GM19351 (cell line): ENCODE results near the gene MRPS5.
"Not testable (repeated sequence)": the region's sequence is repeated elsewhere in the genome, so short reads cannot be mapped to it uniquely, and the experiment has no call there.

Experiments used
- ATAC-seq: cut with Tn5 transposase; IDR thresholded peaks from one replicate; pipeline ENCODE4 v1.9.1; 2021; ENCODE audit warnings: mild to moderate bottlenecking, moderate library complexity; ENCODE audit not compliant: unreplicated experiment

MRPS5 gene

DNA sequence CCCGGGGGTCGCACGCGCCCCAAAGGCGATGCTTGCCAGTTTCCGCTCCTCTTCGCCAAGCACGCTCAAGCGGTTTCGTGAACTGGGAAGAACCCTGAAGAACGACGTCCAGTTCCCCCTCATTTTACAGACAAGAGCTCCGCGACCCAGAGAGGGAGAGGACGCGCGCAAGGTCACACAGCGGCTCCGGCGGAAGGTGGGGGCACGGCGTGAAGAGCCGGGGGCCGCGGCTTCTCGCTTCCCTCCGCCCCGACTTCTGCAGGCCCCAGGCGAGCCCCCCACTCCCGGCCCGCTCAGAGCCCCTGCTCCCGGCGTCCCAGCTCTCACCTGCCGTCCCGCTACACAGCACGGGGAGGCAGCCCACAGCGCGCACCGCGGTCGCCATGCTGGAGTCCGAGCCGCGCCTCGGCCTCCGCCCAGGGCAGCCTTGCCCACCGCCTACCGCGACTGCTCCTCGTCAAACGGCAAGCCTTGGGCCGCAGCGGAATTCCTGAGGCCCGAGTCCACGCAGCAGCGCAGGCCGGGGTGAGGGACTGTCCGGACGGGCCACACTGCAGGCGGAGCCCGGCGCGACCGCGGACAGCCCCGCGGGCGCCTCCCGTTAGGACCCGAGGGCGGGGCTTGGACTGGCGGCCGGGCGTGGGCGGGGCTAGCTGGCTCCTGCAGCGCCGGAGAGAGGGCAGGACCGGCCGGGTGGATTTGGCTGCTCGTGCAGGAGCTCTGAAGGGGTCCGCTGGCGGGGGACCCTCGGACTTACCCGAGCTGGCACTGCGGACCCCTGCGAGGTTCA, at the start of gene MRPS5:
Gene MRPS5 (minus strand): TSS at position 402 of the 790 bp plus-strand sequence. CDS start 17 bp downstream, at position 385.
- ATAC-seq: peak; percentile 92

DNA sequence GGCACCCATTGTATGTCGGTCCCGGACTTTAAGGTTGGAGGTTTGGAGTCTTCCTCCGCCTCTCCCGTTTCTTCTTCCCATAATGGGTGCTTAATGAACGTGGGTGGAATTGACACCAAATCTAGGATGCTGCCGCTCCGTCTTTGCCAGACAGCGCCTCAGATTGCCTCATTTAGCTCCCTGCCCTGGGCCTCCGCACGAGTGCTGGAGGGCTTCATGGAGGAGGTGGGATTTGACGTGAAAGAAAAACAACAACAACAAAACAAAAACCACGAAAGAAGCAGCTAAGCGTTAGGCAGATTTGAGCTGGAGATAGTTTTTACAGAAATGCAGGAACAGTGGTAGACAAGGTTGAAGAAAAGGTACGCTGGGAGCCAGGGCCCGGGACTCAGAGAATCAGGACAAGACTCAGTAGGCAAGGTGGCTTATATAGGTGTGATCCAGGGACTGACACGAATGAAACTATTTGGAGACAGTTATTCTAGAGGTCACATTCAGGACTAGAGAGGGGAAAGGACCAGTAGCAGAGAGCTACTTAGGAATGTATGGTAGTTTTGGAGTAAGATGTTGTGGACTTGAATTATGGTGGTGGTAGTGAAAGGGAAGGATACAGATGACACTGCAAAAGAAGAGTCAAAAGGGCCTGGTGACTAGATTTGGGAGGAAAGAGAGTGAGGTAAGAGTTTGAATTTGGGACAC, 44.6 kb upstream of the MRPS5 start:
- peak; percentile 20 for ATAC-seq

GRCh38 chr2:95165371-95166064, 43.9 kb upstream of the MRPS5 start, which contains the start of gene ZNF2:
TSS of gene ZNF2 (plus strand) at chr2:95165809. CDS start at chr2:95176227, 10,418 bp downstream.
- ATAC-seq: peak; percentile 94

DNA sequence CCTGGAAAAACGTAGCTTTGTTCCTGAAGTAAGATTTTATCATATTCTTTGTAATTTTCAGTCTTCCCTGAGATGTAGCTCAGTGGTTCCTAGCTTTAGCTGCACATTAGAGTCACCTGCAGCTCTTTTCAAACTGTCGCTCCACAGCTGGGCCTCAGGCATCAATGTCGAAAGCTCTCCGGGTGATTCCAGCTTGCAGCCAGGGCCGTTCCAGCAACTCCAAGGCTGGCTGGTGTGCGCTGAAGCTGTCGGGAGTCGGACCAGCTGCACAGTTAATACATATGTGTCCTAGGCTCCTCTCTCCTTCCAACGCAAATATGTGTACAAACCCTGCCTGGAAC, 43.4 kb upstream of the MRPS5 start:
- peak; percentile 11 for ATAC-seq

DNA sequence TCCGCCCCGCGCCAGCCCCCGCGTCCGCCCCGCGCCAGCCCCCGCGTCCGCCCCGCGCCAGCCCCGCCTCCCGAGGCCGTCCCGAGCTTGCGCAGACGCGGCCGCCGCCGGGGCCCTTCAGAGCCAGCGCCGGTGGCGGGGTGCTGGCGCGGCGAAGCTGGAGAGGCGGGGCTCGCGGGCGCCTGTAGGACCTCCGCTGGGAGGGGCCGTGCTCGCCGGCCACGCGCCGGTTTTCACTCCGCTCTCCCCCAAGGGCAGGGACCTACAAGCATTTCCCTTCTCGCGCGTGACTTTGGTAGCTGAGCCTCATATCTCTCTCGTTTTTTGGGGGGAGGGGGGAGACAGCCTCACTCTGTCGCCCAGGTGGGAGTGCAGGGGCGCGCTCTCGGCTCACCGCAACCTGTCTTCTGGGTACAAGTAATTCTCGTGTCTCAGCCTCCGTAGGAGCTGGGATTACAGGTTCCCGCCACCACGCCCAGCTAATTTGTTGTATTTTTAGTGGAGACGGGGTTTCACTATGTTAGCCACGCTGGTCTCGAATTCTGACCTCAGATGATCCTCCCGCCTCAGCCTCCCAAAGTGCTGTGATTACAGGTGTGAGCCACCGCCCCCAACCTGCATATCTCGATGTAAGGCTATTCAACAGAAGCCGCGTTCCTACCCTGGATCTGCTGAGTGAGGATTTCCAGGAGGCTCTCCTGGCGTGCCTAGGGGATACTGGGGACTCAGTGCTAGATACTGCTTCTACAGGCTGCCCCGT, 38.3 kb upstream of the MRPS5 start, which contains the start of gene ZNF514:
Gene ZNF514 (minus strand): TSS at position 159 of the 760 bp plus-strand sequence. CDS start 6,595 bp downstream, outside the sequence.
- peak; percentile 90 for ATAC-seq

- ATAC-seq: peak; percentile 49
Observed at GRCh38 chr2:95158891-95159619, 37.4 kb upstream of the MRPS5 start.

DNA sequence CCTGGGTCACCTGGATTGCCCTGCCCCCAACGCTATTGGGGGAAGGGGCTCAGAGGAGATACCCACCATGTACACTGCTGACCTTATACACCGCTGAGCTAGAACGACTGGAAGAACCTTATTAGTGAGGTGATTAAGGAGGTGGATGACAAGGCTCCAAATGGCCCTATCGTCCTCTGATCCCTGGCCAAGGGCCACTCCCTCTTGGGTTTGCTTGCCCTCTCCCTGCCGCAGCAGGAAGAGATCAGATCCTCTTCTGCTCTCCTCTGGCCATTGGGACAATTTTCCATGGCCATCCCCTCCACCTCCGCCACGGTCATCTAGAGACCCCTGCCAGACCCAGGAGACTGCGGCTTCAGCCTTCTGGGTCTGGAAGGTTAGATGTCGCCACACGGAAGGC, 36.8 kb upstream of the MRPS5 start:
- ATAC-seq: no peak

GRCh38 chr2:95149397-95149984, 27.9 kb upstream of the MRPS5 start:
- no peak for ATAC-seq

GRCh38 chr2:95143838-95144237, 22.2 kb upstream of the MRPS5 start:
- ATAC-seq: no peak

GRCh38 chr2:95138702-95139101, 17.1 kb upstream of the MRPS5 start:
- ATAC-seq: no peak

DNA sequence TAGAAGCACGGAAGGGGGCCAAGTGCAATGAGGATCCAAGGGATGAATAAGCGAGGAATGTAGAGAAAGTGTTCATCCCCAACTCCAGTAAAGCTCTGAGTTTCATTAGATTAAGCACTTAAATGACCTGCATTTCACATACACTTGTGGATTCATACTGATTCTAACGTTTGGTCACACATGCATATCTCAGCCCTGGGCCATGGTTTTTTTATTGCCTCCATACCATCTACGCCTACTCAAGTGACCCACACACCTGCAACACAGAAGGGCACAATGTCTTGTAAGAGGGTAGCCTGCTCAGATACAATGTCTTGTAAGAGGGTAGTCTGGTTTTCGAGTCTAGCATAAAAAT, 566 bp upstream of the MRPS5 start:
- ATAC-seq: peak; percentile 13

GRCh38 chr2:95121093-95121406, 558 bp downstream of the MRPS5 start:
- no peak for ATAC-seq

GRCh38 chr2:95115418-95115817, 6.2 kb downstream of the MRPS5 start:
- ATAC-seq: peak; percentile 95

- ATAC-seq: no peak
Observed at GRCh38 chr2:95113464-95113863, 8.1 kb downstream of the MRPS5 start.

GRCh38 chr2:95110395-95110794, 11.2 kb downstream of the MRPS5 start:
- ATAC-seq: no peak

DNA sequence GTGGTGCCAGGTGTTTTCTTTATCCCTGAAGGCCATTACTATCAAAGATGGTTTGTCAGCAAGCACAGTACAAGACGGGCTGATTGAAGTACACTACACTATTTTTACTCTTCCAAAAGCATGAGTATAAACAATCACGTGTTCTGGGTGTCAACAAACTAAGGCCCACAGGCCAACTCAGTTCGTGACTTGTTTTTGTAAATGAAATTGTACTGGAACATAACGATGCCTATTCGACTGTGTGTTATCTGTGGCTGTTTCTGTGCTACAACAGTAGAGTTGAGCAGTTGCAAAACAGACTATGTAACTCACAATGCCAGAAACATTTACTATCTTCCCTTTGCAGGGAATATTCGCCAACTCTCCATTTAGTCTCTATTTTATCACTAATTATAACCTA, 12.3 kb downstream of the MRPS5 start:
- no peak for ATAC-seq

- ATAC-seq: no peak
Observed at GRCh38 chr2:95106081-95106480, 15.5 kb downstream of the MRPS5 start.

DNA sequence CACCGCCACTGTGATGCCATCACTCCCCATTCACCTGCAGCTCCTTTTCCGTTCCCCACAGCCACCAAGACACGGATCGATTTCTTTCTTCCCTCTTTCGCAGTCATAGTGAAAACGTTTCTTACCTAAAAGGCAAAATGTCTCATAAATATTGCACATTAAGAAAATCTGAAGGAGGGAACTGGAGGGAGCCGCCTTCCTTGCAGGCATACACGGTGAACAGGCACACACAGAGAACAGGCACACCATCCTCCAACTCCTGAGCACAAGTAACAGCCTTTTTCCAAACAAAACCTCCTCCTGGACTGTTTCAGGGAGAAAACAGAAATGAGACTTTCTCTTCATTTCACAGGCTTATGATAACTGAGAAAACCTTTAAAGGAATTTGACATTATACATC, 17.0 kb downstream of the MRPS5 start:
- ATAC-seq: no peak

GRCh38 chr2:95099910-95100309, 21.7 kb downstream of the MRPS5 start:
- no peak for ATAC-seq

DNA sequence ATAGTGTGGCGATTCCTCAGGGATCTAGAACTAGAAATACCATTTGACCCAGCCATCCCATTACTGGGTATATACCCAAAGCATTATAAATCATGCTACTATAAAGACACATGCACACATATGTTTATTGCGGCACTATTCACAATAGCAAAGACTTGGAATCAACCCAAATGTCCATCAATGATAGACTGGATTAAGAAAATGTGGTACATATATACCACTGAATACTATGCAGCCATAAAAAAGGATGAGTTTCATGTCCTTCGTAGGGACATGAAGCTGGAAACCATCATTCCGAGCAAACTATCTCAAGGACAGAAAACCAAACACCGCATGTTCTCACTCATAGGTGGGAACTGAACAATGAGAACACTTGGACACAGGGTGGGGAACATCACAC, 23.3 kb downstream of the MRPS5 start:
- ATAC-seq: not testable (repeated sequence)
